Gastrocnemius medialis (tissue), 4 donors: ENCODE data around the gene GPR61. TPM values are rescaled to one million over a fixed set of nuclear protein-coding genes. Genes with fewer than 3 reads are reported as not detected.

ENCODE experiments used
- ATAC-seq, 2 donors: fragments of 150-250 bp; one replicate each; pipeline ENCODE4 v1.9.1; 2016
- DNase-seq, 2 donors: peaks; one replicate each; pipeline ENCODE4 v3.0.0-alpha.2; 2019
- H3K27ac ChIP-seq, 4 donors: fragments of 200-600 bp; sonication (generic); 1 replicate in 1 of 4; 2 replicates in 3 of 4; pipeline ENCODE4 v1.5.1; 2016 to 2018; ENCODE audit warnings: mild to moderate bottlenecking in 2 of 4, moderate library complexity in 1 of 4
- H3K27me3 ChIP-seq, 3 donors: fragments of 200-600 bp; sonication (generic) in 2 of 3; 1 replicate in 1 of 3; 2 replicates in 2 of 3; pipeline versions ENCODE4 v1.5.1 to v1.6.0; 2016 to 2019; ENCODE audit warnings: mild to moderate bottlenecking in 1 of 3, moderate library complexity in 1 of 3
- H3K36me3 ChIP-seq, 2 donors: fragments of 200-600 bp; sonication (generic) in 1 of 2; one replicate each; pipeline ENCODE4 v1.5.1; 2017 to 2018
- H3K4me1 ChIP-seq, 2 donors: fragments of 200-600 bp; sonication (generic) in 1 of 2; one replicate each; pipeline ENCODE4 v1.5.1; 2016 to 2017; ENCODE audit warnings: mild to moderate bottlenecking in 2 of 2
- H3K4me3 ChIP-seq, 4 donors: fragments of 200-600 bp; sonication (generic) in 3 of 4; 1 replicate in 1 of 4; 2 replicates in 3 of 4; pipeline ENCODE4 v1.5.1; 2016 to 2019; ENCODE audit warnings: mild to moderate bottlenecking in 2 of 4
- H3K9me3 ChIP-seq, 3 donors: fragments of 200-600 bp; sonication (generic) in 2 of 3; 1 replicate in 1 of 3; 2 replicates in 2 of 3; pipeline ENCODE4 v1.5.1; 2016 to 2019
- POLR2A ChIP-seq, 2 donors: fragments of 450-650 bp; IDR thresholded peaks; one replicate each; pipeline ENCODE4 v1.6.1; 2017; ENCODE audit warnings: antibody characterized with exemption in 2 of 2, mild to moderate bottlenecking in 2 of 2, moderate library complexity in 2 of 2
- in situ Hi-C, 4 donors: fragments of 200-750 bp; cut with MboI; loops; one replicate each; pipeline versions ENCODE4 v1.15.0 to v1.8.0; 2017; ENCODE audit warnings: low sequenced_read_pairs in 4 of 4
- intact Hi-C: fragments of 100-400 bp; cut with DNase I; formaldehyde crosslinking; loops from one replicate; pipeline ENCODE4 v1.15.1; 2023; ENCODE audit warnings: low total_unique reads
- total RNA-seq, 4 donors: library from RNA; depleted of rRNA; stranded (reverse); fragments of >200 nt; gene quantifications; one replicate each; pipeline versions ENCODE4 v1.1.0 to v1.2.3, GENCODE V29; 2016
- TF ChIP-seq, protein P1 (sequence below), 5 experiments: fragments of 450-650 bp in 3 of 5; fragments of 200-600 bp in 2 of 5; sonication (generic) in 2 of 5; IDR thresholded peaks in 4 of 5; conservative IDR thresholded peaks in 1 of 5; 1 replicate in 4 of 5; 2 replicates in 1 of 5; pipeline ENCODE4 v1.5.1; 2016 to 2019; ENCODE audit warnings: antibody characterized with exemption in 5 of 5, mild to moderate bottlenecking in 3 of 5, moderate library complexity in 3 of 5

GPR61 gene
- total RNA-seq, 4 donors from 2014 or later: not detected

DNA sequence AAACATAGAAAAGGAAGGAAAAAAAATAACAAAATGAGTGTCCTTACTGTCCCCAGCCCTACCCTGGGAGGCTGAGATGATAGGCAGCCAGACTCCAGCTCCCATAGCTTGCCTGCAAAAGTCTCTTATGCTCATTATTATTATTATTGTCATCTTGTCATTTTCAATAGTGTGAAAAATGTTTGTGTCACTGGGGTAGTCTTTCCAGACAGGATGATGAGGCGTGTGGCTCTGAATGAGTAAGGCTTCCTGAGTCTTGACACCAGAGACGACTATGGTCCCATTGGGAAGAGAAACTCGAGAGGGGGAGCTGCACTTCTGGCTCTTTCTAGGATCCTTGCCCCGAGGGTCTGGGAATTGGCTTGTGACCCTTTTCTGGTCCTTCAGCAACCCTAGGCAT lies 46.9 kb upstream of the GPR61 start:
- Histone ChIP-seq H3K4me1 (peaks cover 11 to 27% of the 10 kb centered on the region in 2 donors), H3K9me3 (no peaks in the 10 kb centered on the region), H3K27me3 (no peaks in the 10 kb centered on the region), H3K4me3 (no peak overlapping the region), H3K27ac (peak overlapping the region in 1 of 4 donors; percentile 86), H3K36me3 (peaks cover 0 to 49% of the 10 kb centered on the region in 2 donors)
- in situ Hi-C loops: loop anchor here in 2 of 4 donors (5.0 kb wide), 1 partner anchor 40 kb away; no protein-coding TSS in a partner anchor
- intact Hi-C loops: loop anchor here (1.0 to 5.0 kb wide), 2 partner anchors 40 to 125 kb away; partner anchors contain the start of genes AMPD2 and GNAT2
- DNase-seq (no peak), ATAC-seq (no peak)
- TF ChIP-seq, protein P1, sequence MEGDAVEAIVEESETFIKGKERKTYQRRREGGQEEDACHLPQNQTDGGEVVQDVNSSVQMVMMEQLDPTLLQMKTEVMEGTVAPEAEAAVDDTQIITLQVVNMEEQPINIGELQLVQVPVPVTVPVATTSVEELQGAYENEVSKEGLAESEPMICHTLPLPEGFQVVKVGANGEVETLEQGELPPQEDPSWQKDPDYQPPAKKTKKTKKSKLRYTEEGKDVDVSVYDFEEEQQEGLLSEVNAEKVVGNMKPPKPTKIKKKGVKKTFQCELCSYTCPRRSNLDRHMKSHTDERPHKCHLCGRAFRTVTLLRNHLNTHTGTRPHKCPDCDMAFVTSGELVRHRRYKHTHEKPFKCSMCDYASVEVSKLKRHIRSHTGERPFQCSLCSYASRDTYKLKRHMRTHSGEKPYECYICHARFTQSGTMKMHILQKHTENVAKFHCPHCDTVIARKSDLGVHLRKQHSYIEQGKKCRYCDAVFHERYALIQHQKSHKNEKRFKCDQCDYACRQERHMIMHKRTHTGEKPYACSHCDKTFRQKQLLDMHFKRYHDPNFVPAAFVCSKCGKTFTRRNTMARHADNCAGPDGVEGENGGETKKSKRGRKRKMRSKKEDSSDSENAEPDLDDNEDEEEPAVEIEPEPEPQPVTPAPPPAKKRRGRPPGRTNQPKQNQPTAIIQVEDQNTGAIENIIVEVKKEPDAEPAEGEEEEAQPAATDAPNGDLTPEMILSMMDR (IDR thresholded peaks at IDR 0.05 in 4 of 5, conservative IDR thresholded peaks at IDR 0.05 in 1 of 5): no peak
- no peak for TF ChIP-seq POLR2A (IDR thresholded peaks at IDR 0.05)

DNA sequence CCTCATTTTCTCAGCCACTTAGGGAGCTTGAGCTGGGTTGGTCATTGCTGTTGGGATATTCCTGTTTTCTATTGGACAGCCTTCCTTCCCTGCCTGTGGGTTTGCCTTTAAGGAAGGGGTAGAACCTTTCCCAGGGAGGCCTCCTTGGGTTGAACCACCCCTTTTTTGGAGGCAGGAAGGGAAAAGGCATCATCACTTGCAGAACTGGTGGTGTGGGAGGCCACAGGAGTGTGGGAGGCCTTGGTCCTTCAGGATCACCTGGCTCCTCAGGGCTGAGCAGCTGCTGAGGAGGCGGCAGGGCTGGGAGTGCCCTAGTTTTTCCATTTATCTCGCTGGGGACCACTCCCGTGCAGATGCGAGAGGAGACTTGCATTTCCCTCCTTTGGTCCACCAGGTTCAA lies 46.4 kb upstream of the GPR61 start:
- peak overlapping the region in 2 of 4 donors; percentile 98 to 100 for H3K4me3 ChIP-seq
- intact Hi-C loops (loop anchor here (1.0 to 5.0 kb wide), 2 partner anchors 39 to 124 kb away; partner anchors contain the start of genes AMPD2 and GNAT2), in situ Hi-C loops (loop anchor here in 2 of 4 donors (5.0 kb wide), 1 partner anchor 39 kb away; no protein-coding TSS in a partner anchor)
- TF ChIP-seq POLR2A (IDR thresholded peaks at IDR 0.05): no peak
- TF ChIP-seq, protein P1 (IDR thresholded peaks at IDR 0.05 in 4 of 5, conservative IDR thresholded peaks at IDR 0.05 in 1 of 5): no peak
- ATAC-seq (no peak), DNase-seq (no peak)
- H3K4me1 ChIP-seq: peaks cover 11 to 27% of the 10 kb centered on the region in 2 donors
- H3K27me3 ChIP-seq: no peaks in the 10 kb centered on the region
- H3K9me3 ChIP-seq: no peaks in the 10 kb centered on the region
- peak overlapping the region; percentile 62 to 86 (median 83) for H3K27ac ChIP-seq
- peaks cover 0 to 45% of the 10 kb centered on the region in 2 donors for H3K36me3 ChIP-seq

DNA sequence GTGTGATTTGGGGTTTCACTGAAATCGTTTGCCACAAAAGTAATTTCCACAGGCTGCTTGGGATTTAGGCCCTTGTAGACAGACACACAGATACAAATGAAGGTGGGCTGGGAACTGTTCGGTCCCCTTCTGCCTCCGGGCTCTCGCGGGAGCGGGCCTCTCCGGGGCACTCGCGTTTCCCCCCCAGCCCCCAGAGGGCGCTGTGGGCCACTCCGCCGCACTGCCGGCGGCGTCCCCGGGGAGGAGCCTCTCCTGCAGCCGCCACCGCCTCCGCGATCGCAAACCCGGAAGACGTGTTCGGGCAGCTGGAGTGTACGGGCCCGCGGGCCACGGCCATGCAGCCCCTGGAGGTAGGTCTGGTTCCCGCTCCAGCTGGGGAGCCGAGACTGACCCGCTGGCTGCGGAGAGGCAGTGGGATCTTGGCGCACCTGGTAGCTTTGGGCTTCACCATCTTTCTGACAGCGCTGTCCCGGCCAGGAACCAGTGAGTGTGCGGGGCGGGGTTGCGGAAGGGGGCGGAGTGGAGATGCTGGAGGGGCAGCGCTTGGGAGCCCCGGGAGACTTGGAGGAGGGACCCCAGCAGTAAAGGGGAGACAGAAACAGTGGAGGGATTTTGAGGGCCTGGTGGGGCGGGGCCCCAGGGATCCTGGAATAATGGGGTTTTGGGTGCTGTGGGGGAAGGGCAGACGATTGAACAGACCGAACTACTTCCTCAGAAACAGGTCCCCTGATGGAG lies 45.7 kb upstream of the GPR61 start, which contains the start of gene CYB561D1:
TSS of gene CYB561D1 (plus strand) at position 290 of the 735 bp plus-strand sequence. CDS start at position 336, 46 bp downstream.
- DNase-seq (peak; percentile 64 to 80), ATAC-seq (peak; percentile 73 to 85)
- Histone ChIP-seq H3K4me3 (peak within 1 kb of the TSS; percentile 82 to 100 (median 97)), H3K4me1 (peaks cover 11 to 27% of the 10 kb centered on the region in 2 donors), H3K9me3 (no peaks in the 10 kb centered on the region), H3K27me3 (no peaks in the 10 kb centered on the region), H3K27ac (peak within 1 kb of the TSS; percentile 62 to 86 (median 83)), H3K36me3 (peaks cover 0 to 38% of the 10 kb centered on the region in 2 donors)
- TF ChIP-seq, protein P1 (IDR thresholded peaks at IDR 0.05 in 4 of 5, conservative IDR thresholded peaks at IDR 0.05 in 1 of 5): peak; percentile 90 to 98 (median 95)
- peak; percentile 19 to 46 for TF ChIP-seq POLR2A (IDR thresholded peaks at IDR 0.05)
- in situ Hi-C loops (loop anchor here in 2 of 4 donors (5.0 kb wide), 1 partner anchor 38 kb away; no protein-coding TSS in a partner anchor), intact Hi-C loops (loop anchor here (1.0 to 5.0 kb wide), 2 partner anchors 38 to 123 kb away; partner anchors contain the start of genes AMPD2 and GNAT2)

DNA sequence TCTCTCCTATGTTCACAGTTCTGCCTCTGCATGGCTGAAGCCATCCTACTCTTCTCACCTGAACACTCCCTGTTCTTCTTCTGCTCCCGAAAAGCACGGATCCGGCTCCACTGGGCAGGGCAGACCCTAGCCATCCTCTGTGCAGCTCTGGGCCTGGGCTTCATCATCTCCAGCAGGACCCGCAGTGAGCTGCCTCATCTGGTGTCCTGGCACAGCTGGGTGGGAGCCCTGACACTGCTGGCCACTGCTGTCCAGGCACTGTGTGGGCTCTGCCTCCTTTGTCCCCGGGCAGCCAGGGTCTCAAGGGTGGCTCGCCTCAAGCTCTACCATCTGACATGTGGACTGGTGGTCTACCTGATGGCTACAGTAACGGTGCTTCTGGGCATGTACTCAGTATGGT lies 43.9 kb upstream of the GPR61 start:
- no peak overlapping the region for H3K4me3 ChIP-seq
- peaks cover 0 to 24% of the 10 kb centered on the region in 2 donors for H3K36me3 ChIP-seq
- intact Hi-C loops (no loop called here), in situ Hi-C loops (loop anchor here in 2 of 4 donors (5.0 kb wide), 1 partner anchor 37 kb away; no protein-coding TSS in a partner anchor)
- H3K9me3 ChIP-seq: no peaks in the 10 kb centered on the region
- H3K27ac ChIP-seq: no peak overlapping the region
- ATAC-seq (no peak), DNase-seq (no peak)
- peaks cover 11 to 20% of the 10 kb centered on the region in 2 donors for H3K4me1 ChIP-seq
- no peaks in the 10 kb centered on the region for H3K27me3 ChIP-seq
- TF ChIP-seq, protein P1 (IDR thresholded peaks at IDR 0.05 in 4 of 5, conservative IDR thresholded peaks at IDR 0.05 in 1 of 5): no peak
- no peak for TF ChIP-seq POLR2A (IDR thresholded peaks at IDR 0.05)
